SK-N-SH treated with all-trans-retinoic acid at 6 μM for 48 hours (cell line): ENCODE measurements around the gene KRTAP16-1.

ENCODE experiments used
- PATZ1 ChIP-seq: fragments of 250-450 bp; sonication (Bioruptor Pico); IDR thresholded peaks from 2 replicates; pipeline ENCODE4 v1.8.0; 2020; ENCODE audit warnings: mild to moderate bottlenecking, moderate library complexity, borderline replicate concordance
- RARB ChIP-seq: fragments of 250-450 bp; sonication (Bioruptor Pico); IDR thresholded peaks from 2 replicates; pipeline ENCODE4 v1.8.0; 2021; ENCODE audit warnings: mild to moderate bottlenecking, moderate library complexity
- SNAI2 ChIP-seq: fragments of 250-450 bp; sonication (Bioruptor Pico); IDR thresholded peaks from 2 replicates; pipeline ENCODE4 v1.5.0; 2020; ENCODE audit warnings: mild to moderate bottlenecking, moderate library complexity
- ZC3H10 ChIP-seq: fragments of 250-450 bp; sonication (Bioruptor Pico); IDR thresholded peaks from 2 replicates; pipeline ENCODE4 v1.5.1; 2021; ENCODE audit warnings: mild to moderate bottlenecking, moderate library complexity
- ZFP3 ChIP-seq: fragments of 250-450 bp; sonication (Bioruptor Pico); IDR thresholded peaks from 2 replicates; pipeline ENCODE4 v1.5.0; 2020; ENCODE audit warnings: mild to moderate bottlenecking, moderate library complexity
- ZNF565 ChIP-seq: fragments of 450-650 bp; formaldehyde crosslinking; conservative IDR thresholded peaks from 2 replicates; pipeline ENCODE4 v1.5.0; 2020; ENCODE audit warnings: low read depth, mild to moderate bottlenecking, moderate library complexity
- ZNF70 ChIP-seq: fragments of 450-650 bp; formaldehyde crosslinking; IDR thresholded peaks from 2 replicates; pipeline ENCODE4 v1.5.0; 2020; ENCODE audit warnings: mild to moderate bottlenecking, moderate library complexity
- TF ChIP-seq, protein P1 (sequence below): fragments of 250-450 bp; sonication (Bioruptor Pico); IDR thresholded peaks from 2 replicates; pipeline ENCODE4 v1.5.1; 2021; ENCODE audit warnings: mild to moderate bottlenecking, moderate library complexity

DNA sequence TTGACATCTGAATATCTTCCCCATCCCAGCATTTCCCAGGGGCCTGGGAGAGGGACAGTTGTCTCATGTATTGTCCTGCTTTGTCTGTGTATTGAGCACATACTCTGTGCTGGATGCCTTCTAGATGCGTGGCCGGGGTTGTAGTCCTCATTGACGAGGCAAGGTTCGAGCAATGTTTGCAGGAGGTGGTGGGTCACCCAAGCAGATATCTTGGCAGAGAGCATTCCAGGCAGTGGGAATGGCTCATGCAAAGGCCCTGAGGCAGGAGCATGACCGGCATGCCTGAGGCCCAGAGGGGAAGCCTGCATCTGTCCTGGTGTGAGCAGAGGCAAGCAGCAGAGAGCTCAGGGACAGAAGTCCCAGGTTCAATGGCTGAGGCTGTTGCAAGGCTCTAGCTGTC is 24.0 kb upstream of the KRTAP16-1 start:
- TF ChIP-seq PATZ1 (CRISPR knock-in tag) (no peak), ZNF565 (no peak), ZC3H10 (no peak), RARB (no peak), SNAI2 (CRISPR knock-in tag) (no peak), ZFP3 (CRISPR knock-in tag) (no peak), ZNF70 (CRISPR knock-in tag) (no peak)
- TF ChIP-seq, protein P1, sequence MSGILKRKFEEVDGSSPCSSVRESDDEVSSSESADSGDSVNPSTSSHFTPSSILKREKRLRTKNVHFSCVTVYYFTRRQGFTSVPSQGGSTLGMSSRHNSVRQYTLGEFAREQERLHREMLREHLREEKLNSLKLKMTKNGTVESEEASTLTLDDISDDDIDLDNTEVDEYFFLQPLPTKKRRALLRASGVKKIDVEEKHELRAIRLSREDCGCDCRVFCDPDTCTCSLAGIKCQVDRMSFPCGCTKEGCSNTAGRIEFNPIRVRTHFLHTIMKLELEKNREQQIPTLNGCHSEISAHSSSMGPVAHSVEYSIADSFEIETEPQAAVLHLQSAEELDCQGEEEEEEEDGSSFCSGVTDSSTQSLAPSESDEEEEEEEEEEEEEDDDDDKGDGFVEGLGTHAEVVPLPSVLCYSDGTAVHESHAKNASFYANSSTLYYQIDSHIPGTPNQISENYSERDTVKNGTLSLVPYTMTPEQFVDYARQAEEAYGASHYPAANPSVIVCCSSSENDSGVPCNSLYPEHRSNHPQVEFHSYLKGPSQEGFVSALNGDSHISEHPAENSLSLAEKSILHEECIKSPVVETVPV (CRISPR knock-in tag), result no peak
